Uterus (tissue), 2 donors: Measurements from ENCODE around the gene MYO1D.

Experiments
- CTCF ChIP-seq, 4 experiments: fragments of 200-600 bp in 2 of 4; fragments of 450-650 bp in 2 of 4; sonication (generic) in 2 of 4; IDR thresholded peaks; one replicate each; pipeline ENCODE4 v1.5.1; 2016 to 2019; ENCODE audit warnings: antibody characterized with exemption in 4 of 4, mild to moderate bottlenecking in 2 of 4, moderate library complexity in 1 of 4
- POLR2A ChIP-seq, 2 donors: fragments of 450-650 bp; IDR thresholded peaks; one replicate each; pipeline ENCODE4 v1.6.1; 2016; ENCODE audit warnings: antibody characterized with exemption in 2 of 2, mild to moderate bottlenecking in 1 of 2, moderate library complexity in 1 of 2

- TF ChIP-seq CTCF (IDR thresholded peaks at IDR 0.05) (no peak), POLR2A (IDR thresholded peaks at IDR 0.05) (no peak)
These were observed 38.3 kb upstream of the MYO1D start for GRCh38 chr17:32915245-32915644.
